Rectal smooth muscle tissue (tissue), 1 donor: ENCODE results near the gene TADA1.

ENCODE experiments used
- H3K27ac ChIP-seq: one replicate; pipeline ENCODE4 v1.7.0; 2013; ENCODE audit warnings: low read depth, low read length, inconsistent platforms
- H3K27me3 ChIP-seq: one replicate; pipeline ENCODE4 v1.7.0; 2013; ENCODE audit warnings: low read length; ENCODE audit not compliant: control insufficient read depth, insufficient read depth
- H3K36me3 ChIP-seq: one replicate; pipeline ENCODE4 v1.7.0; 2013; ENCODE audit warnings: low read length; ENCODE audit not compliant: control insufficient read depth, insufficient read depth
- H3K4me1 ChIP-seq: one replicate; pipeline ENCODE4 v1.7.0; 2013; ENCODE audit warnings: low read length; ENCODE audit not compliant: control insufficient read depth, insufficient read depth
- H3K4me3 ChIP-seq: one replicate; pipeline ENCODE4 v1.7.0; 2013; ENCODE audit warnings: low read length
- H3K9ac ChIP-seq: one replicate; pipeline ENCODE4 v1.7.0; 2013; ENCODE audit warnings: low read length

The TADA1 gene

GRCh38 chr1:166907763-166908162 is 31.7 kb upstream of the TADA1 start:
- no peak overlapping the region for H3K27ac ChIP-seq
- H3K4me1 ChIP-seq = peaks cover 27% of the 10 kb centered on the region
- H3K4me3 ChIP-seq = no peak overlapping the region
- H3K9ac ChIP-seq = no peak overlapping the region
- H3K36me3 ChIP-seq = no peaks in the 10 kb centered on the region
- no peaks in the 10 kb centered on the region for H3K27me3 ChIP-seq

- H3K4me3 ChIP-seq = no peak overlapping the region
- H3K27me3 ChIP-seq = no peaks in the 10 kb centered on the region
- H3K27ac ChIP-seq = peak overlapping the region; percentile 12
- H3K36me3 ChIP-seq = no peaks in the 10 kb centered on the region
- H3K9ac ChIP-seq = no peak overlapping the region
- peaks cover 27% of the 10 kb centered on the region for H3K4me1 ChIP-seq
Observed at GRCh38 chr1:166907051-166907450, 31.0 kb upstream of the TADA1 start.

DNA sequence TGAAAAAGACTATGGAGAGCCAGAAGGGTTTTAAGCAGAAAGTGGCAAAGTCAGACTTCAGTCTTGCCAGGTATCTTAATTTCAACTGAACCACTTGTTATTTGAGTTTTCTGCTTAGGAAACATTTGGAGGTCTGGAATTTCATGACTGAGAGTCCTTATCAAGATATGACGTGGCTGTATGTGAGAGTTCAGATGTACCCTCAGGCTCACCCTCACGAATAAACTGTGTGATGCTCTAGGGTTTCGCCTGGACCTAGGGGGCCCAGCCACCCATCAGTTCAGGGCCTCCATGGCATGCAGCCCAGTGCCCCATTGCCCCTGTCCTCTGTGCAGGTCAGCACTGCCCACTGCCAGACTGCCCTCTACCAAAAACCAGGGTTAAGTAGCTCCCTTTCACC is 30.6 kb upstream of the TADA1 start:
- H3K4me1 ChIP-seq = peaks cover 27% of the 10 kb centered on the region
- H3K27ac ChIP-seq = peak overlapping the region; percentile 12
- no peak overlapping the region for H3K4me3 ChIP-seq
- no peak overlapping the region for H3K9ac ChIP-seq
- H3K36me3 ChIP-seq = no peaks in the 10 kb centered on the region
- no peaks in the 10 kb centered on the region for H3K27me3 ChIP-seq

GRCh38 chr1:166905900-166906299 is 29.8 kb upstream of the TADA1 start:
- H3K9ac ChIP-seq = no peak overlapping the region
- H3K27ac ChIP-seq = peak overlapping the region; percentile 56
- no peaks in the 10 kb centered on the region for H3K27me3 ChIP-seq
- no peak overlapping the region for H3K4me3 ChIP-seq
- H3K4me1 ChIP-seq = peaks cover 30% of the 10 kb centered on the region
- no peaks in the 10 kb centered on the region for H3K36me3 ChIP-seq

- H3K4me3 ChIP-seq = no peak overlapping the region
- no peaks in the 10 kb centered on the region for H3K36me3 ChIP-seq
- H3K27me3 ChIP-seq = no peaks in the 10 kb centered on the region
- peaks cover 31% of the 10 kb centered on the region for H3K4me1 ChIP-seq
- no peak overlapping the region for H3K9ac ChIP-seq
- peak overlapping the region; percentile 56 for H3K27ac ChIP-seq
Observed at GRCh38 chr1:166905136-166905535, 29.1 kb upstream of the TADA1 start.

DNA sequence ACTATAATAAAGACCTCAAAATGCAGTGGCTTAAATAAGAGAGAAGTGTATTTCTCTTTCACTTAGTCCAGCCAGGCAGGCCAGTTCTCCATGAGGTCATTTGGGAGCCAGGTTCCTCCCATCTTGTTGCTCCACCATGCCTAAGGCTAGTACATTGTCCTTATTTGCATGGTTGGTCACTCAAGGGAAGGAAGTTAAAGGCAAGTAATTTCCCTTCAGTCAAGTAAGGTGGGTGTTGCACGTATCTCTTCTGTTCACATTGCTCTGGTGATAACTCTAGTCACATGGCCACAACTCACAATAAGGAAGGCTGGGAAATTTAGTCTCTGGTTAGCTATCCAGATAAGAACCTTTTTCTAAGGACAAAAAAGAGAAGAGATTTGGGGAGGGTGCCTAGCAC is 27.2 kb upstream of the TADA1 start:
- H3K27me3 ChIP-seq = no peaks in the 10 kb centered on the region
- H3K4me1 ChIP-seq = peaks cover 31% of the 10 kb centered on the region
- no peak overlapping the region for H3K9ac ChIP-seq
- H3K36me3 ChIP-seq = no peaks in the 10 kb centered on the region
- no peak overlapping the region for H3K4me3 ChIP-seq
- no peak overlapping the region for H3K27ac ChIP-seq

DNA sequence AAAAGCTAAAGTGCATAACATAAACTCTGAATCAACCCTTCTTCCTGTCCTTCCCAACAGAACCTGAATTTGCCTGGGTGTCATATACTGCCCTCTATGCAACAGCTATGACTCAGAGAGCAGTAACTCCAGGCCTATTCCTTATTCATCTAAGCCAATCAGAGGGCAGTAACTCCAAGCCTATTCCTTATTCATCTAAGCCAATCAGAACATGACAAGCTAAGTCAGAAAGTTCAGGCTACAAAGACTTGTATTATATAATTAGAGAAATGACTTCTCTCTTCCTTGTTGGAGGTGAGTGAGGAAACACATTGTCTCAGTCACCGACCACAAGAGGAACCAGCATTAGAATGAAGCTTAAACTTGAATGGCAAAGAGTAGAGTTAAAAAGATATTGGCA is 26.2 kb upstream of the TADA1 start:
- Histone ChIP-seq H3K27me3 (no peaks in the 10 kb centered on the region), H3K9ac (no peak overlapping the region), H3K4me3 (no peak overlapping the region), H3K4me1 (peaks cover 31% of the 10 kb centered on the region), H3K27ac (no peak overlapping the region), H3K36me3 (no peaks in the 10 kb centered on the region)

- H3K4me1 ChIP-seq = peaks cover 20% of the 10 kb centered on the region
- no peaks in the 10 kb centered on the region for H3K27me3 ChIP-seq
- H3K4me3 ChIP-seq = no peak overlapping the region
- H3K27ac ChIP-seq = no peak overlapping the region
- no peak overlapping the region for H3K9ac ChIP-seq
- H3K36me3 ChIP-seq = no peaks in the 10 kb centered on the region
Observed at GRCh38 chr1:166900987-166901386, 24.9 kb upstream of the TADA1 start.

DNA sequence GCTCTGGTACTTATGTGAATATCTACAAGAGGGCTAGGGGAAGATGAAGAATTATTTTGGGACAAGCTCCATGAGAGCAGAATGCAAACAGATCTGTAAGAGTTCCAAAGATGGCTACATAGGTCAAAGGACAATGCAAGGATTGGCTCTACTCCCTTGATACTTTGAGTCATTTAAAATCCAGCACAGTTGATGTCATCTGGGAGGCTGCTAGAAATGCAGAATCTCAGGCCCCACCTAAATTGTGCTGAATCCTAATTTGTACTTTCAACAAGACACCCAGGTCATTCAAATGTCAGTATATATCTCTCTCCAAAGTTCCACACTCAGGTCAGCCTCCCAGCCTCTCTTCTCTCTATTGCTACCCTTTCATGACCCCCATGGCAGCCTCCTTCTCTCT is 23.7 kb upstream of the TADA1 start:
- Histone ChIP-seq H3K27ac (no peak overlapping the region), H3K27me3 (no peaks in the 10 kb centered on the region), H3K4me1 (peaks cover 10% of the 10 kb centered on the region), H3K4me3 (no peak overlapping the region), H3K36me3 (no peaks in the 10 kb centered on the region), H3K9ac (no peak overlapping the region)

DNA sequence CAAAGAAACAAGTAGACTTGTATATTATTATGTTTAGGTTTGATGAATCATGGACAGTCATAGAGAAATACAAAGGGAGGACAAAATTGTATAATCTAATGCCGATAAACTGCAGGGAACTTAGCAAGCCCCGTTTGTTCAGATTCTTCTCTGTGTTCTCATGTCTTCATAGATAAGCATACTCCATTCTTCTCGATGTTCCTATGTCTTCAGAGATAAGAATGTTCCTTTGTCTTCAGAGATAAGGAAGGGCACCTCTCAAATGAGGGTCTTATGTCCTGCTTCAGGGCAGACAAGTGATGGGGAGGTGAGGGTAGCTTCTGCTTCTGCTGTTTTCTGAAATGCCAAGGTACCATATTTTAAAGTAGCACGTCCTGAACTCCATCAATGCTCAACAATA is 19.7 kb upstream of the TADA1 start:
- H3K27ac ChIP-seq = no peak overlapping the region
- no peaks in the 10 kb centered on the region for H3K27me3 ChIP-seq
- peaks cover 7% of the 10 kb centered on the region for H3K4me1 ChIP-seq
- H3K4me3 ChIP-seq = no peak overlapping the region
- no peak overlapping the region for H3K9ac ChIP-seq
- H3K36me3 ChIP-seq = no peaks in the 10 kb centered on the region

DNA sequence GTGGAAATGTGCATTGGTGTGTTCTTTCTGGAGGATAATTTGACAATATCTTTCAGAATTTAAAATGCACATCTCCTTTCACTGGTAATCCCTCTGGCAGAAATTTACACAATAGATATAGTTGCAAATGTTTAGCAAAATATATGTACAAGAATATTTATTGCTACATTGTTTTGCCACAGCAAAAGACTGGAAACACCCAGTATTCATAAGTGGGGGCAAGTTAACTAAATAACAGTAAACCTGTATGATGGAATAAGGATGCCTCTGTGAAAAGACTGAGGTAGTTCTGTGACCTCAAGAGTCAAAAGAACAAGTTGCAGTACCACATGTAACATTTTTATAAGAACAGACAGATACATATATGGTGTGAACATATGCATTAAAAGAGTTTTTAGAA is 13.7 kb upstream of the TADA1 start:
- Histone ChIP-seq H3K4me3 (no peak overlapping the region), H3K9ac (no peak overlapping the region), H3K27ac (no peak overlapping the region), H3K36me3 (no peaks in the 10 kb centered on the region), H3K4me1 (peaks cover 15% of the 10 kb centered on the region), H3K27me3 (no peaks in the 10 kb centered on the region)

GRCh38 chr1:166888373-166889111 is 12.5 kb upstream of the TADA1 start:
- Histone ChIP-seq H3K4me3 (no peak overlapping the region), H3K27me3 (peaks cover 5% of the 10 kb centered on the region), H3K36me3 (no peaks in the 10 kb centered on the region), H3K27ac (no peak overlapping the region), H3K4me1 (peaks cover 15% of the 10 kb centered on the region), H3K9ac (no peak overlapping the region)

GRCh38 chr1:166884971-166885370 is 8.9 kb upstream of the TADA1 start:
- H3K4me1 ChIP-seq = peaks cover 11% of the 10 kb centered on the region
- H3K36me3 ChIP-seq = no peaks in the 10 kb centered on the region
- no peak overlapping the region for H3K27ac ChIP-seq
- H3K27me3 ChIP-seq = peaks cover 5% of the 10 kb centered on the region
- no peak overlapping the region for H3K9ac ChIP-seq
- no peak overlapping the region for H3K4me3 ChIP-seq
